Caco-2 (cell line): Measurements from ENCODE around the gene JADE2. TPM values are rescaled to one million over a fixed set of nuclear protein-coding genes. Genes with fewer than 3 reads are reported as not detected.
A peak's percentile ranks its signal among the peaks of the same experiment; 100 is the strongest.

ENCODE experiments used
- BruUV-seq: library from RNA; stranded (reverse); fragments of 400-500 nt; replicated peaks from 2 replicates; lab custom pipeline; 2021; lab: Mats Ljungman, UMichigan
- CTCF ChIA-PET: fragments of 300-600 bp; sonication (Branson Sonifier 250); formaldehyde crosslinking; loops from one replicate; lab custom pipeline; 2022; ENCODE audit warnings: antibody characterized with exemption; lab: Charles Lee
- POLR2A ChIA-PET: fragments of 300-600 bp; sonication (Branson Sonifier 250); formaldehyde crosslinking; loops from one replicate; lab custom pipeline; 2022; ENCODE audit warnings: antibody characterized with exemption; lab: Charles Lee
- DNase-seq, 2 experiments: peaks; one replicate each; pipeline versions ENCODE4 v3.0.0 to v3.0.0-alpha.2; 2020 to 2022
- H3K27me3 ChIP-seq: replicated peaks from 2 replicates; pipeline ENCODE4 v1.6.0; 2011; ENCODE audit warnings: low read length; ENCODE audit not compliant: control insufficient read depth, insufficient read depth
- H3K36me3 ChIP-seq: 2 replicates; pipeline ENCODE4 v1.5.1; 2011; ENCODE audit warnings: low read length; ENCODE audit not compliant: control insufficient read depth, insufficient read depth
- H3K4me1 ChIP-seq: fragments of 250-450 bp; sonication (Bioruptor Pico); 2 replicates; pipeline ENCODE4 v1.5.1; 2020; ENCODE audit warnings: mild to moderate bottlenecking
- H3K4me3 ChIP-seq: 2 replicates; pipeline ENCODE4 v1.5.1; 2011; ENCODE audit warnings: low read depth, mild to moderate bottlenecking, control low read depth, low read length
- H3K9me3 ChIP-seq: fragments of 250-450 bp; sonication (Bioruptor Pico); 2 replicates; pipeline ENCODE4 v1.5.1; 2020; ENCODE audit warnings: mild to moderate bottlenecking, moderate library complexity
- H3K27ac Mint-ChIP-seq: one replicate; pipeline ENCODE4 v1.8.0; 2022; ENCODE audit warnings: mixed read lengths; ENCODE audit not compliant: unreplicated experiment
- H3K27me3 Mint-ChIP-seq: one replicate; pipeline ENCODE4 v1.8.0; 2022; ENCODE audit warnings: mixed read lengths; ENCODE audit not compliant: insufficient read depth, unreplicated experiment
- H3K36me3 Mint-ChIP-seq: one replicate; pipeline ENCODE4 v1.8.0; 2022; ENCODE audit warnings: mild to moderate bottlenecking, mixed read lengths; ENCODE audit not compliant: insufficient read depth, unreplicated experiment
- H3K4me1 Mint-ChIP-seq: one replicate; pipeline ENCODE4 v1.8.0; 2022; ENCODE audit warnings: low read depth, mixed read lengths; ENCODE audit not compliant: unreplicated experiment
- H3K4me3 Mint-ChIP-seq: one replicate; pipeline ENCODE4 v1.8.0; 2022; ENCODE audit warnings: mild to moderate bottlenecking, moderate library complexity, mixed read lengths; ENCODE audit not compliant: unreplicated experiment
- H3K9me3 Mint-ChIP-seq: one replicate; pipeline ENCODE4 v1.8.0; 2022; ENCODE audit warnings: mixed read lengths; ENCODE audit not compliant: unreplicated experiment
- CTCF ChIP-seq, 2 experiments: fragments of 200-600 bp in 1 of 2; IDR thresholded peaks; 1 replicate in 1 of 2; 2 replicates in 1 of 2; pipeline versions ENCODE4 v1.5.1 to v1.8.0; 2011 to 2022; ENCODE audit warnings: antibody characterized with exemption in 1 of 2, control low read depth in 1 of 2, inconsistent platforms in 1 of 2, low read depth in 1 of 2, low read length in 1 of 2, mild to moderate bottlenecking in 1 of 2, moderate library complexity in 1 of 2; ENCODE audit not compliant: insufficient read depth in 1 of 2, severe bottlenecking in 1 of 2, unreplicated experiment in 1 of 2
- intact Hi-C: fragments of 100-400 bp; cut with micrococcal nuclease; formaldehyde crosslinking; loops from one replicate; pipeline ENCODE4 v1.10.0; 2022; ENCODE audit not compliant: unreplicated experiment
- total RNA-seq: library from RNA; stranded (reverse); gene quantifications from 2 replicates; pipeline ENCODE4 v1.2.3, GENCODE V29; 2022

Gene JADE2
- total RNA-seq, 1 experiment from 2014 or later = 67.6 TPM

DNA sequence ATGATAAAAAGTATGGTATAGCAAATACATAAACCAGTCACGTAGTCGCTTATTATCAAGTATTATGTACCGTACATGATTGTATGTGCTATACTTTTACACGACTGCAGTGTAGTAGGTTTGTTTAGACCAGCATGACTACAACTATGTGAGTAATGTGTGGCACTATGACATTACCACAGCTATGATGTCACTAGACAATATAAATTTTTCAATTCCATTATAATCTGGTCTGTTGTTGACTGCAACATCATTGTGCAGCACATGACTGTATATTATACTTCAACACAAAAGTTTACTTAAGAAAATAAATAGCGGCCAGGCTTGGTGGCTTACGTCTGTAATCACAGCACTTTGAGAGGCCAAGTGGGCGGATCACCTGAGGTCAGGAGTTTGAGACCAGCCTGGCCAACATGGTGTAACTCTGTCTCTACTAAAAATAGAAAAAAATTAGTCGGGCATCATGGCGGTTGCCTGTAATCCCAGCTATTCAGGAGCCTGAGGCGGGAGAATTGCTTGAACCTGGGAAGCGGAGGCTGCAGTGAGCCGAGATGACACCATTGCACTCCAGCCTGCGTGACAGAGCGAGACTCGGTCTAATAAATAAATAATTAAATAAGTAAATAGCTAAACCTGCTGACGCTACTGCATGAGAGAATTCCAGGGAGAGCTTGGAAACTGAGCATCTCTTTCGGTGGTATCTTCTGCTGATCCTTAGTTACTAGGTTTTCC lies 24.6 kb upstream of the JADE2 start:
- H3K9me3 Mint-ChIP-seq = no peaks in the 10 kb centered on the region
- no peaks in the 10 kb centered on the region for H3K27me3 Mint-ChIP-seq
- intact Hi-C loops = no loop called here
- CTCF ChIA-PET = interaction anchor here (1.4 kb wide), 1 partner anchor 11 kb away, joined by 3 read pairs; no protein-coding TSS in a partner anchor
- POLR2A ChIA-PET = no interaction called here
- H3K4me3 Mint-ChIP-seq = no peak overlapping the region
- BruUV-seq = no TSS peak
- no peaks in the 10 kb centered on the region for H3K27me3 ChIP-seq
- H3K4me1 ChIP-seq = peaks cover 29% of the 10 kb centered on the region
- no peak overlapping the region for H3K4me3 ChIP-seq
- H3K4me1 Mint-ChIP-seq = no peaks in the 10 kb centered on the region
- H3K36me3 Mint-ChIP-seq = no peaks in the 10 kb centered on the region
- H3K9me3 ChIP-seq = no peaks in the 10 kb centered on the region
- H3K27ac Mint-ChIP-seq = no peak overlapping the region
- H3K36me3 ChIP-seq = no peaks in the 10 kb centered on the region
- peak in 1 of 2 experiments; percentile 7 for DNase-seq
- TF ChIP-seq CTCF (IDR thresholded peaks at IDR 0.05; ENCODE audit: insufficient read depth in 1 of 2, low read depth in 1 of 2, low read length in 1 of 2, severe bottlenecking in 1 of 2, unreplicated experiment in 1 of 2) = no peak

DNA sequence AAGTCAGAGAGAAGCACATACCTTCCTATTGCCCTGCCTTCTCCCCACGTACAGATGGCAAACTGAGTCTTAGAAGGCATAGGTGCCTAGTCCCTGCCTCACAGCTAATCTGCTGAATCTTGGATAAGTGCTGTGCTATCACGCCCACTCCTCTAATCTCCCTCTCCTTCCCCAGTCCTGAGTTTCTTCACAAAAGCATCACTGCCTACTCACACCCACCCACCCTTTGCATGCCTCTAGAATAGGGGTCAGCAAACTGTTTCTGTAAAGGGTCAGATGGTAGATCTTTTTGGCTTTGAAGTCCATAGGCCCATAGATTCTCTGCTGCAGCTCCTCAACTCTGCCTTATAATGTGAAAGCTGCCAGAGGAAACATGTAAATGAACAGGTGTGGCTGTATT lies 23.2 kb upstream of the JADE2 start:
- peaks cover 40% of the 10 kb centered on the region for H3K4me1 ChIP-seq
- Mint-ChIP-seq H3K36me3 (peaks cover 3% of the 10 kb centered on the region), H3K9me3 (no peaks in the 10 kb centered on the region), H3K27me3 (no peaks in the 10 kb centered on the region), H3K4me3 (no peak overlapping the region), H3K4me1 (peaks cover 5% of the 10 kb centered on the region), H3K27ac (no peak overlapping the region)
- intact Hi-C loops = no loop called here
- no peaks in the 10 kb centered on the region for H3K36me3 ChIP-seq
- no peak overlapping the region for H3K4me3 ChIP-seq
- peak in 1 of 2 experiments; percentile 9 for DNase-seq
- no TSS peak for BruUV-seq
- TF ChIP-seq CTCF (IDR thresholded peaks at IDR 0.05; ENCODE audit: insufficient read depth in 1 of 2, low read depth in 1 of 2, low read length in 1 of 2, severe bottlenecking in 1 of 2, unreplicated experiment in 1 of 2) = no peak
- H3K9me3 ChIP-seq = no peaks in the 10 kb centered on the region
- ChIA-PET CTCF (no interaction called here), POLR2A (no interaction called here)
- H3K27me3 ChIP-seq = no peaks in the 10 kb centered on the region

DNA sequence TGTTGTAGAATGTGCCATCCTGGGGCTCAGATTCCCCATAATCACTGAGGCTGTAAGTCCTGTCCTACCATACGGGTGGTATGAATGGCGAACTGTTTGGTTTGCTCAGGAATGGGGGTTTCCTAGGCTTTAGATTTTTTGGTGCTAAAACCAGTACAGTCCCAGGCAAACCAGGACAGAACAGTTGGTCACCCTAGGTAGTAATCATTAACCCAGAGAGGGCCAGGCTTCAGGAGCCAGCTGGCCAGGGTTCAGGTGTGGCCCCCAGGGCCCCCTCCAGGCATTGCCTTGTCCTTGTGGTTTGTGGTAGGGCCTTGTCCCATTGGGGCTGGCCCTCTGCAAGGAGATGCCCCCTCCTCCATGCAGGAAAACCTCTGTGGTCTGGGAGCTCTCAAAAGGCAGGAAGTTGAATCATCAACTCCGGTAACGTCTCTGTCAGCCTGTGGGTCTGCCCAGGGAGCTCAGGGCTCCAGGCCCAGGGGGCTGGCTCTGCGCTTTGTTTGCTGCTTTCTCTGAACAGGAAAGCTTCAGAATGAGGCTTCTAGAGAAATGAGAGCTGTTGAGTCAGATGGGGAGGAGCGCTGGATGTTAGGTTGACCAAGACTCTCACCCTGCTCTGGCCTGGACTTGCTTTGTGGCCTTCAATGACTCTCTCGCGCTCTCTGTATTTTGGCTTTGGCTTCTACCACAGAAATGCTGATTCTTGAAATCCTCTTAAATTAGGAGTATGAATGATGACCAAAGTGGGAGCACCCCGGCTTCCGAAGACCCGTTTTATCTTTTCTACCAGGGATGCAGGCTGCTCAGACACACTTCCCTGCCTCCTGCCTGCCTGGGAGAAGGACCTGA lies 22.2 kb upstream of the JADE2 start:
- H3K4me3 Mint-ChIP-seq = no peak overlapping the region
- Histone ChIP-seq H3K4me1 (peaks cover 40% of the 10 kb centered on the region), H3K4me3 (no peak overlapping the region), H3K36me3 (no peaks in the 10 kb centered on the region), H3K27me3 (no peaks in the 10 kb centered on the region), H3K9me3 (no peaks in the 10 kb centered on the region)
- no peaks in the 10 kb centered on the region for H3K27me3 Mint-ChIP-seq
- ChIA-PET POLR2A (interaction anchor here (0.9 to 1.1 kb wide), 2 partner anchors 8 to 10 kb away, joined by 4 read pairs; no protein-coding TSS in a partner anchor), CTCF (no interaction called here)
- peaks cover 6% of the 10 kb centered on the region for H3K36me3 Mint-ChIP-seq
- H3K4me1 Mint-ChIP-seq = peaks cover 9% of the 10 kb centered on the region
- BruUV-seq = no TSS peak
- intact Hi-C loops = no loop called here
- peak overlapping the region; percentile 6 for H3K27ac Mint-ChIP-seq
- TF ChIP-seq CTCF (IDR thresholded peaks at IDR 0.05; ENCODE audit: insufficient read depth in 1 of 2, low read depth in 1 of 2, low read length in 1 of 2, severe bottlenecking in 1 of 2, unreplicated experiment in 1 of 2) = no peak
- no peaks in the 10 kb centered on the region for H3K9me3 Mint-ChIP-seq
- peak in 1 of 2 experiments; percentile 62 for DNase-seq
